KOPT-K1 (cell line): Measurements from ENCODE around the gene CCDC134.
"Not testable (repeated sequence)": the region's sequence is repeated elsewhere in the genome, so short reads cannot be mapped to it uniquely, and the experiment has no call there.

Experiments
- H3K27ac ChIP-seq: fragments of 200-600 bp; sonication (generic); 2 replicates; pipeline ENCODE4 v1.5.1; 2016; ENCODE audit warnings: antibody characterized with exemption, mild to moderate bottlenecking, low read depth, low read length; ENCODE audit not compliant: poor library complexity, severe bottlenecking
- H3K36me3 ChIP-seq: fragments of 200-600 bp; sonication (generic); 2 replicates; pipeline ENCODE4 v1.5.1; 2017; ENCODE audit warnings: antibody characterized with exemption, mild to moderate bottlenecking, low read length, moderate library complexity; ENCODE audit not compliant: insufficient read depth
- H3K9me3 ChIP-seq: fragments of 200-600 bp; sonication (generic); 2 replicates; pipeline ENCODE4 v1.5.1; 2017; ENCODE audit warnings: antibody characterized with exemption, low read length, mild to moderate bottlenecking; ENCODE audit not compliant: insufficient read depth, poor library complexity, severe bottlenecking

Gene CCDC134

DNA sequence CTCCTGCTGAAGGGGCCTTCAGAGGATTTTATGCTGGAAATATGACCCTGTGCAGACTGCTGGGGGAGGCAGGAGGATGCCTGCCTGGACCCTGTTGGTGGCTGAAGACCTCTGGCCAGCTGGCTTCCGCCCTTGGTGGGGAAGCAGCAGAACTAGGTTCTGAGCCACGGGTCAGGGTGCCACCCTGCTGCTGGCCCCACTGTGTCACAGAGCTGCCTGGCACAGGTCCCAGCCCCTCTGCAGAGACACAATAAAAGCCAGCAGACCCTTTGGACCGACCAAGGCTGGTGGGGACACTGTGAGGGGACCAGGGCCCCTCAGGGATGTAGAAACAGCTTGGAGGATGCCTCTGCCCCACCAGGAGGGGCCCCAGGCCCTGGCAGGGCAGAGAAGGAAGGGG is 25.5 kb downstream of the CCDC134 start:
- H3K36me3 ChIP-seq: peaks cover 55% of the 10 kb centered on the region
- H3K27ac ChIP-seq: no peak overlapping the region

DNA sequence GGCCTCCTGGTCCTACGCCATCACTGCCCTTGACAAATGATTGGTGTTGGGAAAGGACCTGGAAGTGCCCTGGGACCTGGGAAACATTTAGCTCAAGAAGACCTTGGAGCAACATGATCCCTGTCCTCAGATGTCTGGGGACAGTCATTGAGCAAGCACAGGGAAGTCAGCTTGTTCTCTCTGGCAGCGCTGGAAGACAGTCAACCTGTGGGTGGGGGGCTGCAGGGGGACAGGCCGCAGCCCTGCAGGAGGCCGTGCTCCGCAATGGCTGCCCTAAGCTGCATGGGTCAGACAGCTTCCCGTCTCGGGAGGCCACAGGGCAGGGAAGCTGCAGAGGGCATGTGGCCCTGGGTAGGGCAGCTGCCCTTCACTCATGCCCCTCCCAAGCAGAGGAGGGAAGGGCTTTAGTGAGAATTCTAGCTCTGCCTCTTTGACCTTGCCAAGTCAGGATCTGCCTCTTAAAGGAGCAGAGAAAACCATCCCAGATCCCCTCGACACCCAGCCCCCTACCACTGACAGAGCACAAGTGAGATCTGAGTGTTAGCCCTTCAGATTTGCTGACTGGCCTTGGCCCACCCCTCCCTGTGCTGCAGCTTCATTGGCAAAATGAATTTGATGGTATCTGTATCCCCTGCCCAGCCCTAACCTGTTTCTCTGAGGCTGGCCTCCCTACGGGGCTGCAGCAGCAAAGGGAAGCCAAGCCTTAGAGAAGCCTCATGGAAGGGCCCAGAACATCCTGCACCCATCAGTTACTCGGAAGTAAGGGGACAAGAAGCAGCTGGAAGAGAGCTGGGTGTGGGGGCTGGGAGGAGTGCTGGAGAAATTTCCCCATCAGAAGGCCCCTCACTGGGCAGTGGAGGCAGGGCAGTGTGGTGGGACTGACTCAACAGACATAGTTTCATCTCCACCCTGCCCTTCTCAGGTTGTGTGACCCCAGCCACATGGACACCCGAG is 26.2 kb downstream of the CCDC134 start:
- H3K9me3 ChIP-seq: no peaks in the 10 kb centered on the region
- H3K36me3 ChIP-seq: peaks cover 52% of the 10 kb centered on the region
- no peak overlapping the region for H3K27ac ChIP-seq

More for the DNA sequence above, 25.5 kb downstream of the CCDC134 start:
- no peaks in the 10 kb centered on the region for H3K9me3 ChIP-seq

DNA sequence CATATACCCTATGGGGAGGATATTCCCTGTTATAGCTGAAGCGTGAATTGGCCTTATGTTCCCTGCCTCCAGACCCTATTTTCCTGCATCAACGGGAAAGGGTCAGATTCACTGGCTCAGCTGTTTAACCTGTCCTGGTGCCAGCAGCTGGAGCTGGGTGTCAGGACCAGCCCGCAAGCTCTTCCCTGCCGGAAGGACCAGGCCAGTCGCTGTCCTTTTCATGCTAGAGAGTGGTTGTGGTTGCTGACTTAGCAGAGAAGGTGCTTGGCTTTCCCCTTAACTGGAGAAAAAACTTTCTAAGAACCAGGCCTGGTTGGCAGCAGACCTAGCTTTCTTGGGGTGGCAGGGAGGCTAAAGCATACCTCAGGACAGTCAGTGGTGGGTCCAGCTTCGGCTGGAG is 27.2 kb downstream of the CCDC134 start:
- Histone ChIP-seq H3K36me3 (peaks cover 43% of the 10 kb centered on the region), H3K9me3 (no peaks in the 10 kb centered on the region), H3K27ac (no peak overlapping the region)

DNA sequence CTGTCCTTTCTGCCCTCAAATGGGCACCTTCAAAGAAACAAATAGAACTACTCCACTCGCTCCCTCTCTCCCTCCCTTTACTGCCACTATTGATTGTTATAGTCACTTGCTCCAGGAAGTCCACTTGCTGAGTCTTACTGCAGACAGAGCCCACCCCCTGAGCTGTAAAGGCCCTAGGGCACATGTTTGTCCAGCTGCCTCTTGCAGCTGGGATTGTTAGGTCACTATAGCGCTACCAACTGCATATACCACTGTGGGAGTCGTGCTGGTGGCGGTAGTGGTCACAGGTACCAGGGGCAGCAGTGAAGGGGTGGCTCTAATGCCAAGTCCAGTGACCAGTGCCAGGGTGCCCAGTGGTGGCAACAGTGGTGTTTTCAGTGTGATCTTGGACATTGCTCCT is 28.0 kb downstream of the CCDC134 start:
- Histone ChIP-seq H3K36me3 (peaks cover 36% of the 10 kb centered on the region), H3K9me3 (no peaks in the 10 kb centered on the region), H3K27ac (no peak overlapping the region)

DNA sequence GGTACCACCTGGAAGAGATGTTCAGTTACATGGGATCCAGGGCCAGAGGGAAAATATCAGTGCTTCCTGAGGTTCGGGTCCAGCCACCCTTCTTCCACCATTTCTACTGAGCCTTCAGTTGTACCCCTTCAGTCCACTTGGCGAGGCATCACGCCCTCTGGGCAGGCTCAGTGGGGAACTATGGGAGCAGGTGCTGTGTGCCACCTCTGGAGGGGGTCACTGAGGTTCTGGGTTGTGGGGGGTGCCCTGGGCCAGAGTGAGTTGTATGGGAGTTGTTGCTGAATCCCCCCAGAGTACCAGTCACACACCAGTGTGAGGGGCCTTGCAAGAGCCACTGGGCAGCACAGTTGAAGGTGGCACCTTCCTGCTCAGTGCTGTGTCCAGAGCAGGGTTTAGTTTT is 29.7 kb downstream of the CCDC134 start:
- peaks cover 25% of the 10 kb centered on the region; the same call in 1 of the 2 replicates for H3K36me3 ChIP-seq
- no peaks in the 10 kb centered on the region for H3K9me3 ChIP-seq
- peak overlapping the region; percentile 7 for H3K27ac ChIP-seq

DNA sequence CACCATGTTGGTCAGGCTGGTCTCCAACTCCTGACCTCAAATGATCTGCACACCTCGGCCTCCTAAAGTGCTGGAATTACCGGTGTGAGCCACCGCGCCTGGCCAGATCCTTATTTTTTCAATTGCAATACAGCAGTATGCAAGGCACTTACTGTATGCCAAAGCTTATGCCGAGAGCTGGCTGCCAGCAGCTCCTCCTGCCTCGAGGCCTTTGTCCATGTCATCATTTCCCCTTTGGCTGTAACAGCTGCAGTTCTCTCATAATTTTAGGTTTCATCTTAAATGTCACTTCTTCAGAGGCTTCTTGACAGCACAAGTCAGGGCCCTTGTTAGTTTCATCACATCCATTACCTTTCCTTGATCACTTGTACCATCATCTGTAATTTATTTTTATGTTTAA is 30.9 kb downstream of the CCDC134 start:
- Histone ChIP-seq H3K36me3 (peaks cover 24% of the 10 kb centered on the region), H3K27ac (peak overlapping the region; percentile 100), H3K9me3 (no peaks in the 10 kb centered on the region)

DNA sequence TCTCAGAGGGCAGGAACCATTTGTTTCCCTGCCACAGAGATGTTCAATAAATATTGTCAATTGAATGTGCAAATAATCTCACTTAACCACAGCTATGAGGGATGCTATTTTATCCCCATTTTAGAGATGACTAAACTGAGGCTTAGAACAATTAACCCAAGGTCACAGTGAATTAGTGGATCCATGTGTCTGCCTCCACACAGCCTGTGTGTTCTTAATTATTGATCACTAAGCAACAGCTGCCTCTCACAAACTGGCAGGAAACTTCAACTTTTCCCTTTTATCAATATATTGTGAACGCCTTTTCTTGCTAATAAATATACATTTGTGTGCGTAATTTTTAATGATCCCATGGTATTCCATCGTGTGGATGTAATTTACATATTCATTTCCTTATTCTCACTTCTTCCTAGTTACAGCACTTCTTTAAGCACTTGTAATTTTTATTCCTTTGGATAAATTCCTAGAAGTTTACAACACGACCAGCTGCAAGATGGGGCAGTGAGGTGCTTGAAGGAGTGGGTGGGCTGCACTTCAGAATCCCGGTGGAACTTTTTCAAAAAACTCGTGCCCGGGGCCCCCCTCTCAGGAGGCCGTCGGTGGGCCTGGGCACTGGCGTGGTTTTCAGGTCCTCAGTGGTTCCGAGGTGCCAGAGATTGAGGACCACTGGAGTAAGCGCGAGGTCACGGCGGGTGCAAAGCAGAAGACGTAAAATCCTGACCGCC is 31.5 kb downstream of the CCDC134 start:
- Histone ChIP-seq H3K9me3 (no peaks in the 10 kb centered on the region), H3K36me3 (peaks cover 24% of the 10 kb centered on the region), H3K27ac (peak overlapping the region; percentile 100)

DNA sequence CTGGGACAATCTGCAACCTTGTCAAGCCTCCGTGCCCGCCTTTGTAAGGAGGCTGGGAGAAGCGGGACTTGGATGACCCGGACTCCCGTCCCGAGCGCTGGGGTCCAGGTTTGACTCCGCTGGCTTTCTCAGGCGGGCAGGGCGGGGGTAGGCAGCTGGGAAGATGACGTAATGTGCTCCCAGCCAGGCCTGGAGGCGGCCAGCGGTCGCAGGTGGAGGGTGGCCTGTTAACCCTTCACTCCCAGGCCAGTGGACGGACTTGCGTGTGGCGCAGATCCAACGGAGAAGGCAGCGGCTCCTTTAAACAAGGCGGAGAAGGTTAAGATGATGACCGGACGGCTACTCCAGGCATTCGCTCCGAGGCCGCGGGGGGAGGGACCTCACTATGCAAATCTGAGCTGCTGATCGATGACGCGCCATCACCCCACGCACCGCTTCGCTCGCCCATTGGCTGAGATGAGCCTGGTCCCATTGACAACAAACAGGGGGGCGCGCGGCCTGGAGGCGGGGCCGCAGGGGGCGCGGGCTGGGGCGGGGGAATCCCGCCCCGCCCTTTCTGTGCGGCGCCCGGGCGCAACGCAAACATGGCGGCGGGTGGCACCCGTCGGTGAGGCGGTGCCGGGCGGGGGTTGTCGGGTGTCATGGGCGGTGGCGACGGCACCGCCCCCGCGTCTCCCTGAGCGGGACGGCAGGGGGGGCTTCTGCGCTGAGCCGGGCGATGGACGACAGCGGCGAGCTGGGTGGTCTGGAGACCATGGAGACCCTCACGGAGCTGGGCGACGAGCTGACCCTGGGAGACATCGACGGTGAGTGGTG is 32.3 kb downstream of the CCDC134 start, which contains the start of gene SREBF2:
Gene SREBF2 (plus strand): TSS at position 553 of the 816 bp plus-strand sequence. CDS start 166 bp downstream, at position 719.
- Histone ChIP-seq H3K36me3 (peaks cover 26% of the 10 kb centered on the region), H3K9me3 (no peaks in the 10 kb centered on the region), H3K27ac (peak within 1 kb of the TSS; percentile 100)

DNA sequence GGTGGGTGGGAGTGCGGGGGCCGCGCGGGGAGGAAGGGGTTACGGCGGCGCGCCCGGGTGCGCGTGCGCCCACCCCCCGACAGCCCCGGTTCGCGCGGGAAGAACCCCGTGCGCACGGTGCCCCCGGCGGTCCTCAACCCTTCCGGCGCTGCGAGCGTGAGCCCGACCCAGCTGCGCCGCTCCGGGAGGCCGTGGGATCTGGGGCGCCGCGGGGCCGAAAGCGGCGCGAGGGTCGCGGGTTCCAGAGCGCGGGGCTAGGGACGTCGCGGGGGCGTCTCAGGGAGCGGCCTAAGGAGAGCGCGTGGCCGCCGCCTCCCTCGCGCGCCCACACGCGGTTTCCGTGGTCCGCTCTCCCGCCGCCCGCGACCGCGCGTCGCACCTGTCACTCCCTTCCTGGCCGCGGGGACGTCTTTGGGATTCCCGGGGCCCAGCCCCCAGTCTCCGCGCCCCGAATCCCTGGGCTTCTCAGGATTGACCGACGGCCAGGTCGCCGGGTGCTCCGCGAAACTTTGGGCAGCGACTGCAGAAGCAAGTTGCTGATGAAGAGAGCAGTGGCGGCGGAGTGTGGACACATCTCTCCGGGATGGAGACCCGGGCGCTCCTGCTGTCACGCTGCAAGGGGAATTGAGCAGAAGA is 33.0 kb downstream of the CCDC134 start:
- Histone ChIP-seq H3K27ac (peak overlapping the region; percentile 100), H3K36me3 (peaks cover 34% of the 10 kb centered on the region), H3K9me3 (no peaks in the 10 kb centered on the region)

DNA sequence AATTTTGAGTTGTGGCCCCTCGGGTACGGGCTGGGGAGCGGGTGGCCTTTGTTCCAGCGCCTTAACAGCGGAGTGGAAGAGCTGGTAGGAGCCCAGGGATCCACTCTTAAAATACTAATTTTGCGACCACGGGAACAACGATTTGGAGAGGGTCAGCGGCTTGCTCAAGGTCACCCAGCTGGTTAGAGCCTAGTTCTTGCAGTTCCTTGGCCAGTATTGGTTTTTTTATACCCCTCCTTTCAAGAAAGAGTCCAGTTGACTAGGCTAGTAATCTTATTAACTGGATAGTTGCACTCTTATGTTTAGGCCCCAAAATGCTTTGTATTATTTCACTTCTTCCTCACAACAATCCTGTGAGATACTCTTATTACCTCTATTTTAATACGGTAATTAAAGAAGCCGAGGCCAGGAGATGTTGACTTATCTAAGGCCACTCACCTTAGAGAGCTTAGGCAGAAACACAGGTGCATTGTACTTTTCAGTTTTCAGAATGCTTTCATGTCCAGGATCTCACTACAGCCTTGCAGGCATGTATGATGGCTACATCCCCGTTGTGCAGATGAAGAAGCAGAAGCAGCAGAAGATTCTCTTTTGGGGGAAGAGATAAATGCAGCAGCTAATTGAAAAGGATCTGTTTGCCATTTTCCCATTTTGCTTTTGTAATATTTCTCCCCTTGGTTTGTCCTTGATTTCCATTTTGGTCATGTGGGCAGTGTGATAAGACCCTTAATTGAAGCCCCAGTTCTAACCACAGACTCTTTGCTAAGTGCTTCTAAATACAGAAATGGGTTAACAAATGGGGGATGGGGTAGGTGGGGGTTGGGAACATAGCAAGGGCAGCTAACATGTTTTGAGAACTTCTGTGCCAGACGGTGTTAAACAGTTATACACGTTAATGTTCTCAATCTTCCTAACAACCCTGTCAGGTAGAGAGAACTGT is 33.8 kb downstream of the CCDC134 start:
- Histone ChIP-seq H3K9me3 (no peaks in the 10 kb centered on the region), H3K27ac (peak overlapping the region; percentile 100), H3K36me3 (peaks cover 41% of the 10 kb centered on the region)

DNA sequence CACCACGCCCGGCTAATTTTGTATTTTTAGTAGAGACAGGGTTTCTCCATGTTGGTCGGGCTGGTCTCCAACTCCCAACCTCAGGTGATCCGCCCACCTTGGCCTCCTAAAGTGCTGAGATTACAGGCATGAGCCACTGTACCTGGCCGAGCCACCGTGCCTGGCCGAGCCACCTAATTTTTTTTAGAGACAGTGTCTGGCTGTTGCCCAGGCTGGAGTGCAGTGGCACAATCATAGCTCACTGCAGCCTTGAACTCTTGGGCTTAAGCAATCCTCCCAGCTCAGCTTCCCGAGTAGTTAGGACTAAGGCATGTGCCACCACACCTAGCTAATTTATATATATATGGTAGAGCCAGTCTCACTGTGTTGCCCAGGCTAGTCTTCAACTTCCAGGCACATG is 35.0 kb downstream of the CCDC134 start:
- H3K36me3 ChIP-seq: peaks cover 53% of the 10 kb centered on the region

DNA sequence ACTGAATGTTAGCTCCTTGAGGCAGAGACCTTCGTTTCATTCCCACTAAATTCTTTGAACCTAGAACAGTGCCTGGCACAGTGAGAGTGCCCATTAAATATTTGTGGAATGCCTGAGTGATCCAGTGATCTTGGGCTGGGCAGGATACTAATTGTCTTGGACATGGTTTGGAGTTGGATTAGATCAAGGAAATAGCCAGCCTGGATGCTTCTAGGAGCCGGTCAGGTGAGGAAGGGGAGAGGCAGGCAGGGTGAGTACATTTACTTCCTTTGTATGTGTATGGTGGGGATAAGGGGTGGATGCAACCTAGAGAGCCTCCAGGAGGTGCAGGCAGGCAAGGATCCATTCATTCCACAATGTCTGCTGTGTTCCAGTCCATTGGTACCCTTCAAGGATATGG is 36.1 kb downstream of the CCDC134 start:
- Histone ChIP-seq H3K27ac (peak overlapping the region; percentile 1), H3K9me3 (no peaks in the 10 kb centered on the region), H3K36me3 (peaks cover 64% of the 10 kb centered on the region)

More for the DNA sequence above, 35.0 kb downstream of the CCDC134 start:
- H3K9me3 ChIP-seq, H3K27ac ChIP-seq: not testable (repeated sequence)

DNA sequence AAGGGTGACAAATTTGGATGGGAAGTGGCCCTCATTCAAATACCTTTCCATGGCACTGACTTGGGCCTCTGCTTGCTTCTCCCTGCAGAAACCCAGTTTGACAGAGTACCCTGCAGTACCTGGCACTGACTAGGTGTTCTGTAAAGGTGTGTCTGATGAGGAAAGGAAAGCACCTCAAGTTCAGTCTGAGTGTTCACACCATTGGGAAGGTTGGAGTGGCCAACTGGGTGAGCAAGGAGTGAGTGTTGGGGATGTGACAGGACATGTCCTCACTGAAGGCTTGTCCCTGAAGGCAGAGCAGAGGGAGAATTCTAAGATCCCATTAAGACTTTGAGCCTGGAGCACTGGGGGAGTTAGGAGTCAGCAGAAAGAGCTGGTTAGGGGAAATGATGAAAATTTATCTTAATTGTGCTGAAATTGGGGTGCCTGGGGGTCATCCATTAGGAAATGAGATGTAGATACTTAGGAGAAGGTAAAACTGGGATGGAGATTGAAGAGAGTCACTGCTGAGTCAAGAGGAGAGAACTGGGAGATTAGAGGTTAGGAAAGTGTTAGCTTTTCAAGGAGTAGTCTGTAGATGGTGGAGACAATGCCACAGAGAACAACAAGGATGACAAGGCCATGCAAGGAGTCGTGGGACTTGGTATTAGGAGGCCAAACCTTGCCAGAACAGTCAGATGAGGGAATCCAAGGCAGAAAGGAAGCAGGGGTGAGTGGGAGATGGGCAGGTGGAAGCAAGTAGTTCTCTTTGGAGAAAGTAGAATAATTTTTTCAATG is 38.6 kb downstream of the CCDC134 start:
- Histone ChIP-seq H3K36me3 (peaks cover 86% of the 10 kb centered on the region), H3K27ac (no peak overlapping the region), H3K9me3 (no peaks in the 10 kb centered on the region)
